Left ventricle myocardium inferior (tissue), 1 donor: ENCODE data around the gene SPOPL. TPM values are rescaled to one million over a fixed set of nuclear protein-coding genes. Genes with fewer than 3 reads are reported as not detected.
"Not testable (repeated sequence)": the region's sequence is repeated elsewhere in the genome, so short reads cannot be mapped to it uniquely, and the experiment has no call there.

Source experiments
- DNase-seq: peaks from one replicate; pipeline ENCODE4 v3.0.0-alpha.2; 2020
- H3K27ac ChIP-seq: fragments of 200-600 bp; replicated peaks from 2 replicates; pipeline ENCODE4 v1.8.0; 2021
- H3K27me3 ChIP-seq: fragments of 200-600 bp; 2 replicates; pipeline ENCODE4 v1.8.0; 2021; ENCODE audit warnings: low read depth
- H3K36me3 ChIP-seq: fragments of 200-600 bp; 2 replicates; pipeline ENCODE4 v1.8.0; 2021
- H3K4me1 ChIP-seq: fragments of 200-600 bp; 2 replicates; pipeline ENCODE4 v1.8.0; 2021
- H3K4me3 ChIP-seq: fragments of 200-600 bp; 2 replicates; pipeline ENCODE4 v1.8.0; 2021; ENCODE audit warnings: mild to moderate bottlenecking, moderate library complexity
- H3K9me3 ChIP-seq: fragments of 200-600 bp; replicated peaks from 2 replicates; pipeline ENCODE4 v1.8.0; 2021
- intact Hi-C: fragments of 100-400 bp; cut with micrococcal nuclease; formaldehyde crosslinking; loops from one replicate; pipeline ENCODE4 v1.11.0; 2022
- total RNA-seq: library from RNA; stranded (reverse); fragmentation: NEBNext Ultra II Directional; extraction: Animal tissue kit (Norgen Biotek cat#: 25700); gene quantifications from one replicate; pipeline ENCODE4 v1.2.1, GENCODE V29; 2021
- TF ChIP-seq, protein P1 (sequence below): fragments of 200-600 bp; IDR thresholded peaks from 2 replicates; pipeline ENCODE4 v1.8.0; 2021; ENCODE audit warnings: antibody characterized with exemption, mild to moderate bottlenecking, borderline replicate concordance
- donor health status: DM: no; HTN: yes; CAD: no; lungs with severe emphysema.

SPOPL gene
- total RNA-seq, 1 donor from 2014 or later, result 13.5 TPM

DNA sequence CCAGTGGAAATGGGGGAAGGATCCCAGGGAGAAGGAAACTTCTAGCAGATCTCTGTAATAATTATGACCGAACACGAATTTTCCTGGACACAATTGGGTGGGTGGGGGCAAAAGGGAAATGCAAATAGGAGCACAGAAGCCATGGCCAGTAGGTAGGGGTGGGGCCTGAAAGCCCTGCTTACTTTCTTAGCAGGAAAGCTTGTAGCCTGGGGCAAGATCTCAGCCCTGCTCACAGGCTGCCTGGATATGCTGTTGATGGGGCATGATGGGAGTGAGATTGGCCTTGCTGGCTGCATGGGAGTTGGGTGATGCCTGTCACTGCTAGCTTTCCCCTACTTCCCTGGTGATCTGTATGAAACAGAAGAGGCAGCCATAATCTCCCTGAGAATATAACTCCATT is 45.9 kb upstream of the SPOPL start:
- intact Hi-C loops, result no loop called here
- DNase-seq, result no peak
- Histone ChIP-seq H3K9me3 (peaks cover 25% of the 10 kb centered on the region), H3K4me3 (no peak overlapping the region), H3K27ac (no peak overlapping the region), H3K36me3 (no peaks in the 10 kb centered on the region), H3K4me1 (no peaks in the 10 kb centered on the region), H3K27me3 (no peaks in the 10 kb centered on the region)
- TF ChIP-seq, protein P1, sequence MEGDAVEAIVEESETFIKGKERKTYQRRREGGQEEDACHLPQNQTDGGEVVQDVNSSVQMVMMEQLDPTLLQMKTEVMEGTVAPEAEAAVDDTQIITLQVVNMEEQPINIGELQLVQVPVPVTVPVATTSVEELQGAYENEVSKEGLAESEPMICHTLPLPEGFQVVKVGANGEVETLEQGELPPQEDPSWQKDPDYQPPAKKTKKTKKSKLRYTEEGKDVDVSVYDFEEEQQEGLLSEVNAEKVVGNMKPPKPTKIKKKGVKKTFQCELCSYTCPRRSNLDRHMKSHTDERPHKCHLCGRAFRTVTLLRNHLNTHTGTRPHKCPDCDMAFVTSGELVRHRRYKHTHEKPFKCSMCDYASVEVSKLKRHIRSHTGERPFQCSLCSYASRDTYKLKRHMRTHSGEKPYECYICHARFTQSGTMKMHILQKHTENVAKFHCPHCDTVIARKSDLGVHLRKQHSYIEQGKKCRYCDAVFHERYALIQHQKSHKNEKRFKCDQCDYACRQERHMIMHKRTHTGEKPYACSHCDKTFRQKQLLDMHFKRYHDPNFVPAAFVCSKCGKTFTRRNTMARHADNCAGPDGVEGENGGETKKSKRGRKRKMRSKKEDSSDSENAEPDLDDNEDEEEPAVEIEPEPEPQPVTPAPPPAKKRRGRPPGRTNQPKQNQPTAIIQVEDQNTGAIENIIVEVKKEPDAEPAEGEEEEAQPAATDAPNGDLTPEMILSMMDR, result no peak

GRCh38 chr2:138462689-138463088 is 38.9 kb upstream of the SPOPL start:
- H3K4me1 ChIP-seq, intact Hi-C loops, H3K4me3 ChIP-seq, H3K27ac ChIP-seq, H3K36me3 ChIP-seq, DNase-seq, H3K27me3 ChIP-seq: not testable (repeated sequence)
- peaks cover 52% of the 10 kb centered on the region for H3K9me3 ChIP-seq

- Histone ChIP-seq H3K27ac (no peak overlapping the region), H3K4me1 (no peaks in the 10 kb centered on the region), H3K27me3 (no peaks in the 10 kb centered on the region), H3K9me3 (peaks cover 24% of the 10 kb centered on the region), H3K4me3 (no peak overlapping the region), H3K36me3 (no peaks in the 10 kb centered on the region)
- intact Hi-C loops, result no loop called here
- TF ChIP-seq, protein P1, result no peak
- DNase-seq, result no peak
These were observed 33.0 kb upstream of the SPOPL start for GRCh38 chr2:138468617-138469016.

GRCh38 chr2:138469411-138469810 is 32.2 kb upstream of the SPOPL start:
- Histone ChIP-seq H3K27me3 (no peaks in the 10 kb centered on the region), H3K9me3 (peaks cover 18% of the 10 kb centered on the region), H3K36me3 (no peaks in the 10 kb centered on the region), H3K4me3 (no peak overlapping the region), H3K27ac (no peak overlapping the region), H3K4me1 (no peaks in the 10 kb centered on the region)
- DNase-seq, result no peak
- intact Hi-C loops, result no loop called here
- TF ChIP-seq, protein P1, result no peak

DNA sequence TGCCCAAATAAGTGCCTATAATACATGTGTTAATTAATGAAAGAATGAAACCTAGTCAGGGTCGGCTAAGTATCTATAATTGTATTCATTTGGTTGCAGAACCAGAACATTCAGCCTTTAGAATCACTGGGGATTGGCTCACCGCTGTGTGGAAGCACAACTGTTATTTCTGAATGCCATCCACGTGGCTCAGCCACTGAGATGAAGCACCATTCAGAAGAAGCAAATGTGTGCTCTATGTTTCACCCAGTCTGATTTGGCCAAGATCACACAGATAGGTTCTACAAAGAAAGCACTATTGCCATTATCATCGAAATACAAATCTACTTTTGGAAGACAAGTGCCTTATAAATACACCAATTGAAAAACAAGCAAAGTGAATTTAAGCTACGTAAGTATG is 30.6 kb upstream of the SPOPL start:
- intact Hi-C loops, result no loop called here
- Histone ChIP-seq H3K36me3 (no peaks in the 10 kb centered on the region), H3K4me3 (no peak overlapping the region), H3K27me3 (no peaks in the 10 kb centered on the region), H3K27ac (no peak overlapping the region), H3K9me3 (peaks cover 2% of the 10 kb centered on the region), H3K4me1 (no peaks in the 10 kb centered on the region)
- TF ChIP-seq, protein P1, result no peak
- DNase-seq, result no peak

- intact Hi-C loops, result no loop called here
- Histone ChIP-seq H3K9me3 (no peaks in the 10 kb centered on the region), H3K4me3 (no peak overlapping the region), H3K36me3 (no peaks in the 10 kb centered on the region), H3K4me1 (no peaks in the 10 kb centered on the region), H3K27ac (no peak overlapping the region), H3K27me3 (no peaks in the 10 kb centered on the region)
- TF ChIP-seq, protein P1, result no peak
- DNase-seq, result no peak
These were observed 27.3 kb upstream of the SPOPL start for GRCh38 chr2:138474100-138474825.
